Psoas muscle (tissue), 8 donors: Measurements from ENCODE around the gene PPDPF. TPM values are rescaled to one million over a fixed set of nuclear protein-coding genes. Genes with fewer than 3 reads are reported as not detected.

Experiments used
- ATAC-seq, 4 donors: fragments of 200-7000 bp; cut with Tn5 transposase; one replicate each; pipeline ENCODE4 v1.9.1; 2020; ENCODE audit warnings: moderate library complexity in 3 of 4, mild to moderate bottlenecking in 2 of 4
- DNase-seq, 2 donors: peaks; one replicate each; pipeline ENCODE4 v3.0.0-alpha.2; 2020
- H3K27ac ChIP-seq: fragments of 200-600 bp; one replicate; pipeline ENCODE4 v1.8.0; 2022
- H3K27me3 ChIP-seq, 3 donors: fragments of 200-600 bp in 1 of 3; one replicate each; pipeline versions ENCODE4 v1.6.1 to v1.8.0; 2013 to 2022; ENCODE audit warnings: low read length in 2 of 3, mild to moderate bottlenecking in 2 of 3, moderate library complexity in 1 of 3; ENCODE audit not compliant: insufficient read depth in 3 of 3
- H3K36me3 ChIP-seq, 2 donors: fragments of 200-600 bp in 1 of 2; one replicate each; pipeline versions ENCODE4 v1.6.1 to v1.8.0; 2013 to 2022; ENCODE audit warnings: low read depth in 1 of 2, mild to moderate bottlenecking in 1 of 2, moderate library complexity in 1 of 2; ENCODE audit not compliant: insufficient read depth in 1 of 2
- H3K4me1 ChIP-seq: fragments of 200-600 bp; one replicate; pipeline ENCODE4 v1.8.0; 2022
- H3K4me3 ChIP-seq: fragments of 200-600 bp; one replicate; pipeline ENCODE4 v1.8.0; 2022; ENCODE audit warnings: mild to moderate bottlenecking
- H3K9me3 ChIP-seq: fragments of 200-600 bp; one replicate; pipeline ENCODE4 v1.8.0; 2022
- WGBS, 3 donors: extraction: QIAGEN DNeasy Blood & Tissue Kit; methylation state at CpG; one replicate each; pipeline versions ENCODE4 v1.1.6 to v1.1.7; 2013; 5-methylcytosine and 5-hydroxymethylcytosine counted together
- intact Hi-C, 2 donors: fragments of 100-400 bp; cut with DNase I; formaldehyde crosslinking; loops; one replicate each; pipeline versions ENCODE4 v1.11.0 to v1.14.2; 2022
- polyA plus RNA-seq, 3 donors: library from polyadenylated mRNA; stranded (reverse); fragments of 200-250 nt; gene quantifications; one replicate each; pipeline ENCODE4 v1.2.3, GENCODE V29; 2013
- total RNA-seq, 4 donors: library from RNA; stranded (reverse); fragmentation: NEBNext Ultra II Directional in 2 of 4; extraction: Animal tissue kit (Norgen Biotek cat#: 25700) in 2 of 4; gene quantifications; one replicate each; pipeline versions ENCODE4 v1.2.1 to v1.2.4, GENCODE V29; 2021 to 2023
- TF ChIP-seq, protein P1 (sequence below): fragments of 200-600 bp; IDR thresholded peaks from one replicate; pipeline ENCODE4 v1.8.0; 2022; ENCODE audit warnings: antibody characterized with exemption
- donor health status: healthy with polysubstance abuse.
- donor health status: DM: no; HTN: no; CAD: no; lungs with moderate emphysema.
- donor health status: Bipolar disorder and iron deficiency.
- donor health status: healthy.
- donor health status: DM: yes; HTN: yes; CAD: no.
- donor health status: DM: no; HTN: no; CAD: no.
- donor health status: DM: no; HTN: no; CAD: no.
- donor health status: DM: yes; HTN: yes; CAD: no.

Gene PPDPF
- total and polyA plus RNA-seq, 7 donors = 130 to 198 (median 153) TPM

DNA sequence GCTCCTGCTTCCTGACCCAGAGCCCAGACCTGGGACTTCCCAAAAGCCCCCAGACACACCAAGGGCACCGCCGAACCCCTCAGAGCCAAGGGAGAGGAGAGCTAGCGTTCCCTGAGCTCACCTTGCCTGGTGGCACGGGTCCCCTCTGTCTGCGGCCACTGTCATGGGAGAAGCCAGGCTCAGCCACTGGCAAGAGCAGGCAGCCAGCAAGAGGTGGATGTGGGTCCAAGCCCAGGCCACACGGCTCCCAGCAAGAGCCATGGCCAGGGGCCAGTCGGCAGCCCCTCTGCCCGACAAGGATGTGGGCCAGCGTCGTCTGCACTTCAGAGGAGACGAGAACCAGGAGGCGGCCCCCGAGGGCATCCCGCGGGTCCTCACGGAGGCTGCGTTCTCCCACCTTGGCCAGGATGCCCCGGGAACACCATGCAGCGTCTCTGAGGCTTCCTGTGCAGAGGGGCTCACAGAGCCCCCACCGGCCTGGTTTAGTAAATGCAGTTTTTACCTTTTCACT is 2.2 kb upstream of the PPDPF start:
- Histone ChIP-seq H3K27ac (no peak overlapping the region), H3K27me3 (no peaks in the 10 kb centered on the region), H3K9me3 (no peaks in the 10 kb centered on the region), H3K4me1 (peaks cover 19% of the 10 kb centered on the region), H3K36me3 (peaks cover 0 to 24% of the 10 kb centered on the region in 2 donors), H3K4me3 (no peak overlapping the region)
- DNase-seq = peak in 1 of 2 donors; percentile 51
- no peak for ATAC-seq
- TF ChIP-seq, protein P1, sequence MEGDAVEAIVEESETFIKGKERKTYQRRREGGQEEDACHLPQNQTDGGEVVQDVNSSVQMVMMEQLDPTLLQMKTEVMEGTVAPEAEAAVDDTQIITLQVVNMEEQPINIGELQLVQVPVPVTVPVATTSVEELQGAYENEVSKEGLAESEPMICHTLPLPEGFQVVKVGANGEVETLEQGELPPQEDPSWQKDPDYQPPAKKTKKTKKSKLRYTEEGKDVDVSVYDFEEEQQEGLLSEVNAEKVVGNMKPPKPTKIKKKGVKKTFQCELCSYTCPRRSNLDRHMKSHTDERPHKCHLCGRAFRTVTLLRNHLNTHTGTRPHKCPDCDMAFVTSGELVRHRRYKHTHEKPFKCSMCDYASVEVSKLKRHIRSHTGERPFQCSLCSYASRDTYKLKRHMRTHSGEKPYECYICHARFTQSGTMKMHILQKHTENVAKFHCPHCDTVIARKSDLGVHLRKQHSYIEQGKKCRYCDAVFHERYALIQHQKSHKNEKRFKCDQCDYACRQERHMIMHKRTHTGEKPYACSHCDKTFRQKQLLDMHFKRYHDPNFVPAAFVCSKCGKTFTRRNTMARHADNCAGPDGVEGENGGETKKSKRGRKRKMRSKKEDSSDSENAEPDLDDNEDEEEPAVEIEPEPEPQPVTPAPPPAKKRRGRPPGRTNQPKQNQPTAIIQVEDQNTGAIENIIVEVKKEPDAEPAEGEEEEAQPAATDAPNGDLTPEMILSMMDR = no peak
- WGBS, 3 donors = 80 to 86% (median 82%) methylated on average over 20 of the region's 20 CpGs
- intact Hi-C loops = no loop called here

DNA sequence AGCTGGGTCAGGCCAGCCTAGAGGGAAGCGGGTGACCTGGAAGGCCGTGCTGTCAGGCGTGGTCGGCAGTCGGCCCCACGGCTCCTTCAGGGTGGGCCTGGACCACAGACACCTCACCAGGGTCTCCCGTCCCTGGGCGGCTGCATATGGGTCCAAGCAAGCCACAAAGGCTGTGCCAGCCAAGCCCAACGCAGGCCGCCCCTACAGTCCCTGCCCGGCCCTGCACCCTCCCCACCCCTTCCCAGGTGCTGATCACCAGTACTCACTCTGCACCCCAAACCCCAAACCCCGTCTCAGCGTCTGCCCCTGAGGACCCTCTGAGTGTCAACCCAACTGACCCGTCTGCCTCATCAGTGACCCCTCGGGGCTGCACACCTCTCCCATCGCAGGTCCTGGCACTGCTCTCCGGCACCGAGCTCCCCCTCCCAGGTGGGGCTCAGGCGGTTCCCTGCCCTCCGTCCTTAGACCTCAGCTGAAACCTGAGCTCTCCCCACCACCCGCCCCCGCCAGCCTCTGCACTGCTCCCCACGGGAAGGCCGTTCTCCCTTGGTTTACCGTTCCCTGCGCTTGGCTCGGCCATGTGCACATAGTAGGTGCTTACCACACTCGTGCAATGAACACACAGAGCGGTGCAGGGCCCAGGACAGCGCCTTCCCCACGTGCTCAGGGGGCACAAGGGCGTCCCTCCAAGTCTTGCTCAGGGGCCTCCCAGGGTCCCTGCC is 1.5 kb upstream of the PPDPF start:
- DNase-seq = peak in 1 of 2 donors; percentile 53
- H3K36me3 ChIP-seq = peaks cover 0 to 24% of the 10 kb centered on the region in 2 donors
- intact Hi-C loops = no loop called here

DNA sequence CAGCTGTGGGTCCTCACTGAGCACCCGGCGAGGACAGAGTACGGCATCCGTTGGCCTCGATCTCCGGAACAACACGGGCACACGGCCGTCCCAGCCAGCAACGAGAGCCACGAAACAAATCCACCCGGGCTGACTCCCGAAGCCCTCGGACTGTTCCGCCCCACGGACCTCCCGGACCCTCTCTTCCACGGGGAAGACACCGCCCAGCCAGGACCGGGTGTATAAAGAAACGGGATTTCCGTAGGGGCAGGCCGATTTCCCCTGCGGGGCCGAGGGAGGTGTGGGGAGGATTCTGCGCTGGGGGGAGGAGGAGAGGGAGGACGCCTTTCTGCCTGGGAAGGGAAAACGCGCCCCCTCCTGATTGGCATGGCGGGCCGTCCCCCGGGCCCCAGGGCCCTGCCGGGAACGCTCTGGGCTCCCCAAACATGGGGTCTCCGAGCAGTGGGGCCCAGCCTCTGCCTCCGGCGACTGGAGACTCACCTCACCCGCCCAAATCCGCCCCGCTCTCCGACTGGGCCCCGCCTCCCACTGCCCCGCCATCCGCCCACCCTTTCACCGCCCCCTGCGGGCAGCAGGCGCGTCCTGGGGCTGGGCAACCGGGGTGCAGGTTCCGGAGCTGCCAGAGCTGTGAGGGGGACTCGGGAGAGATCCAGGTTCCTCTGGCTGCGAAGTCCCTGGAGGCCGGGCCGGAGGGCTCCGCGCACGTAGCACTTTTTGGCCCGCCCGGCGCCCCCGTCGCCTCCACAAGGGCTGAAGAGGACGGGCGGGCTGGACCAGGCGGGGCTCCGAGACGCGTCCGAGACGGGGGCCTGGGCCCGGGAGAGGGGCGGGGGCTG is 679 bp upstream of the PPDPF start:
- 1 to 2% (median 1%) methylated on average over 43 to 72 of the region's 72 CpGs for WGBS, 3 donors
- TF ChIP-seq, protein P1 = peak; percentile 32
- DNase-seq (peak in 1 of 2 donors; percentile 78), ATAC-seq (peak; percentile 63 to 79 (median 68))
- no peaks in the 10 kb centered on the region for H3K27me3 ChIP-seq
- no peaks in the 10 kb centered on the region for H3K9me3 ChIP-seq
- peaks cover 19% of the 10 kb centered on the region for H3K4me1 ChIP-seq
- H3K36me3 ChIP-seq = peaks cover 0 to 24% of the 10 kb centered on the region in 2 donors
- peak overlapping the region; percentile 87 for H3K27ac ChIP-seq
- H3K4me3 ChIP-seq = peak overlapping the region; percentile 80
- intact Hi-C loops = loop anchor here (1.0 to 2.0 kb wide), 2 partner anchors 23 to 24 kb away; no protein-coding TSS in a partner anchor

More for the DNA sequence above, 1.5 kb upstream of the PPDPF start:
- TF ChIP-seq, protein P1 = no peak
- H3K4me3 ChIP-seq = peak overlapping the region; percentile 80
- WGBS, 3 donors = 74 to 84% (median 75%) methylated on average over 31 to 32 of the region's 32 CpGs
- no peaks in the 10 kb centered on the region for H3K9me3 ChIP-seq
- H3K27ac ChIP-seq = no peak overlapping the region
- ATAC-seq = peak in 1 of 4 donors; percentile 0
- no peaks in the 10 kb centered on the region for H3K27me3 ChIP-seq
- H3K4me1 ChIP-seq = peaks cover 19% of the 10 kb centered on the region

DNA sequence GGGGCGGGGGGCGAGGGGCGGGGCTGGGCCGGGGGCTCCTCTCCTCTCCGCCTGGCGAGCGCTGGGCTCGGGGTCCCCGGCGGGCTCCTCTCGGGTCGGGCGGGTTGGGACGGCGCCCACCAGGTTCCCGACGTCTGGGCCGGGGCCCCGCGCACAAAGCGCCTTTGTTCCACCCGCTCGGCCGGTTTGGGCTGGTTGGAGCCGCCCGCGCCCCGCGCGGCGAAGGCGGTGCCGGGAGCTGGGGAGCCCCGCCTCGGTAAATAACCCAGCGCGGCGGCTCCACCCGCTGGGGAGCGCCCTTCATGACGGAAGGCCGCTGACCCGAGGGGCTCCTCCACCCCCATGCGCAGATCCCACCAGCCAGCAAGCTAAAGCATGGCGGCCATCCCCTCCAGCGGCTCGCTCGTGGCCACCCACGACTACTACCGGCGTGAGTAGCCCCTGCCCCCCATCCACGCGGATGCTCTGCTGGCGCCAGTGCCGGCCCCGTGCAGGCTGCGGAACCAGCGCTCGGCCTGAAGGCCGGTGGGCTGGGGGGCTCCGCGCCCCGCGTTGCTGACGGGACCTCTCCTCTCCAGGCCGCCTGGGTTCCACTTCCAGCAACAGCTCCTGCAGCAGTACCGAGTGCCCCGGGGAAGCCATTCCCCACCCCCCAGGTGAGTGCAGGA is 503 bp downstream of the PPDPF start:
- TF ChIP-seq, protein P1 = no peak
- H3K27ac ChIP-seq = peak overlapping the region; percentile 87
- no peaks in the 10 kb centered on the region for H3K9me3 ChIP-seq
- peaks cover 0 to 18% of the 10 kb centered on the region in 2 donors for H3K36me3 ChIP-seq
- 6 to 9% (median 6%) methylated on average over 53 to 68 of the region's 68 CpGs for WGBS, 3 donors
- H3K27me3 ChIP-seq = no peaks in the 10 kb centered on the region
- DNase-seq (peak; percentile 66 to 86), ATAC-seq (peak; percentile 41 to 48 (median 42))
- H3K4me3 ChIP-seq = peak overlapping the region; percentile 80
- H3K4me1 ChIP-seq = peaks cover 19% of the 10 kb centered on the region
- intact Hi-C loops = loop anchor here (1.0 to 2.0 kb wide), 2 partner anchors 24 to 25 kb away; no protein-coding TSS in a partner anchor
